NB4 (cell line): ENCODE data around the gene PVALB.

Experiments used
- DNase-seq: peaks from one replicate; pipeline ENCODE4 v3.0.0; 2010; ENCODE audit warnings: low read depth
- H3K4me3 ChIP-seq: one replicate; pipeline ENCODE4 v1.5.1; 2011; ENCODE audit warnings: mild to moderate bottlenecking, low read depth, low read length, moderate library complexity
- MYC ChIP-seq: IDR thresholded peaks from 2 replicates; pipeline ENCODE4 v1.6.1; 2011; ENCODE audit warnings: low read depth, low read length
- POLR2A ChIP-seq: IDR thresholded peaks from 2 replicates; pipeline ENCODE4 v1.6.1; 2011; ENCODE audit warnings: mild to moderate bottlenecking; ENCODE audit not compliant: insufficient read length; ENCODE audit errors: extremely low read depth
- TF ChIP-seq, protein P1 (sequence below): IDR thresholded peaks from 2 replicates; pipeline ENCODE4 v1.6.1; 2011; ENCODE audit warnings: low read depth, low read length
- TF ChIP-seq, protein P2 (sequence below): IDR thresholded peaks from one replicate; pipeline ENCODE4 v1.5.1; 2012; ENCODE audit warnings: low read depth, low read length

The PVALB gene

DNA sequence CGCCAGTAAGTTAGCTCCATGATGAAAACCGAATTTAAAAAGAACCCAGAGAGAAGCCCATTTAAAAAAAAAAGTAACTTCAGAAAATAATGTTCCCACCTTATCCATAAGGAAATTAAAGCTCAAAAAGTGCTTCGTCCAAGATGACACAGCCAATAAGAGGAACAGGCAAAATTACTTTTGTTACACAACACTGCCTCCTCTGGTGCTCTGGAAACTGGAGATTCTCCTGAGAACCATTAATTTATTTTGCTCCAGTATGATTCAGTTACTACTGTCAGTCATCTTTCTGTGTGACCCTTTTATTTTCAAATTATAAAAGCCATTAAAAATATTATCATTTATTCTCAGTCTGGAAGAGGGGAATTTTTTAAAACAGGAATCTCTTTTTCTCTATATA is 42.9 kb downstream of the PVALB start:
- no peak for TF ChIP-seq MYC
- TF ChIP-seq, protein P1, sequence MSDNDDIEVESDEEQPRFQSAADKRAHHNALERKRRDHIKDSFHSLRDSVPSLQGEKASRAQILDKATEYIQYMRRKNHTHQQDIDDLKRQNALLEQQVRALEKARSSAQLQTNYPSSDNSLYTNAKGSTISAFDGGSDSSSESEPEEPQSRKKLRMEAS = no peak
- TF ChIP-seq, protein P2, sequence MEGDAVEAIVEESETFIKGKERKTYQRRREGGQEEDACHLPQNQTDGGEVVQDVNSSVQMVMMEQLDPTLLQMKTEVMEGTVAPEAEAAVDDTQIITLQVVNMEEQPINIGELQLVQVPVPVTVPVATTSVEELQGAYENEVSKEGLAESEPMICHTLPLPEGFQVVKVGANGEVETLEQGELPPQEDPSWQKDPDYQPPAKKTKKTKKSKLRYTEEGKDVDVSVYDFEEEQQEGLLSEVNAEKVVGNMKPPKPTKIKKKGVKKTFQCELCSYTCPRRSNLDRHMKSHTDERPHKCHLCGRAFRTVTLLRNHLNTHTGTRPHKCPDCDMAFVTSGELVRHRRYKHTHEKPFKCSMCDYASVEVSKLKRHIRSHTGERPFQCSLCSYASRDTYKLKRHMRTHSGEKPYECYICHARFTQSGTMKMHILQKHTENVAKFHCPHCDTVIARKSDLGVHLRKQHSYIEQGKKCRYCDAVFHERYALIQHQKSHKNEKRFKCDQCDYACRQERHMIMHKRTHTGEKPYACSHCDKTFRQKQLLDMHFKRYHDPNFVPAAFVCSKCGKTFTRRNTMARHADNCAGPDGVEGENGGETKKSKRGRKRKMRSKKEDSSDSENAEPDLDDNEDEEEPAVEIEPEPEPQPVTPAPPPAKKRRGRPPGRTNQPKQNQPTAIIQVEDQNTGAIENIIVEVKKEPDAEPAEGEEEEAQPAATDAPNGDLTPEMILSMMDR = peak; percentile 33
- TF ChIP-seq POLR2A = no peak
- DNase-seq = peak; percentile 55
- H3K4me3 ChIP-seq = no peak overlapping the region

DNA sequence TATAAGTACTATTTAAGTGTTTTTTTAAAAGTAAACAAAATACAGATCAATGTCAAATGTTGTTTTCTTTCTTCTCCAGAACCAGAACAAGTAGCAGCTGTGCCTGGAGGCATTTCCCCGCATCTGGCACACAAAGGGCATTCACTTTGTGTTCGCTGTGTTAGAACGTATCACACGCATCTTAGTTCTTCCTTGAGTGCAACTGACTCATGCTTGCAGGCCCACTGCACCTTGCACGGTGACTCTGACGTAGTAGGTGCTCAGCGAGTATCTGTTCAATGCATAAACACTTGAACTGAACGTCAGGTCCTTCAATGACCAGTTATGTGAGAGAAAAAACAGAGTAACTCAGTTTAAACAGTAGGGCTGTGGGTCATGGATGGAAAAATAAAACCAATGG is 44.4 kb downstream of the PVALB start:
- DNase-seq = no peak
- TF ChIP-seq, protein P2 = no peak
- TF ChIP-seq MYC = no peak
- no peak for TF ChIP-seq POLR2A
- TF ChIP-seq, protein P1 = no peak
- H3K4me3 ChIP-seq = no peak overlapping the region

DNA sequence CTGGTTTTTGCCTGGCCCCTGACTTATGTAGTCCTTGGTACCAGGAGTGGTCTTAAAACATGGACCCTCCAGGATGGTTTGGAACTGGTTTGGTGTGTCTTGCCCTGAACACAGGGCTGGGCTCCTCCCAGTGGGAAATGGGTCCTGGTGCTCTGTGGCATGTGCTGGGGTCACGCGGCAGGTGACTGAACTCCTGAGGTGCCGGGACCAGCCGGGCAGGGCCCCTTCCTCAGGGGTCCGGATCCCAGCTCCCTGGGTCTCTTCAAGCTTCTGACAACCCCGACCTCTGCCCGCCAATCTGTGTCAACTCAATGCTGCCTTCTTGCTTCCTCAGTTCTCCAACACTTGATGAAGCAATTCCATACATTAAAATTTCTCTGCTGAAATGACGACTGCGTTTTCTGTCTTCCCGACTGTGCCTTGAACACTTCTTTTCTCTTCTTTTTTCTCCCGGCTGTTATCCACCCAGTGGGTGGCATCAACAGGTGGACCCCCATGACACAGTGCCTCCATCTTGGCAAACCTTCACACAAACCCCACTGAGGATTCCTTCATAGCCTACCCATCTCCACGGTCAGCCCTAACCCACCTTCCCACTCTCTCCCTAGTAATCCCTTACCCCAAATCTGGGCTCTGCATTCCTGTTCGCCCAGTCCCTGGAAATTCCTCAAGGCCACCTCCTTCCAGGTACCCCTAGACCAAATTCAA is 45.3 kb downstream of the PVALB start:
- TF ChIP-seq POLR2A = no peak
- TF ChIP-seq, protein P2 = no peak
- TF ChIP-seq, protein P1 = no peak
- TF ChIP-seq MYC = no peak
- DNase-seq = no peak
- H3K4me3 ChIP-seq = no peak overlapping the region

DNA sequence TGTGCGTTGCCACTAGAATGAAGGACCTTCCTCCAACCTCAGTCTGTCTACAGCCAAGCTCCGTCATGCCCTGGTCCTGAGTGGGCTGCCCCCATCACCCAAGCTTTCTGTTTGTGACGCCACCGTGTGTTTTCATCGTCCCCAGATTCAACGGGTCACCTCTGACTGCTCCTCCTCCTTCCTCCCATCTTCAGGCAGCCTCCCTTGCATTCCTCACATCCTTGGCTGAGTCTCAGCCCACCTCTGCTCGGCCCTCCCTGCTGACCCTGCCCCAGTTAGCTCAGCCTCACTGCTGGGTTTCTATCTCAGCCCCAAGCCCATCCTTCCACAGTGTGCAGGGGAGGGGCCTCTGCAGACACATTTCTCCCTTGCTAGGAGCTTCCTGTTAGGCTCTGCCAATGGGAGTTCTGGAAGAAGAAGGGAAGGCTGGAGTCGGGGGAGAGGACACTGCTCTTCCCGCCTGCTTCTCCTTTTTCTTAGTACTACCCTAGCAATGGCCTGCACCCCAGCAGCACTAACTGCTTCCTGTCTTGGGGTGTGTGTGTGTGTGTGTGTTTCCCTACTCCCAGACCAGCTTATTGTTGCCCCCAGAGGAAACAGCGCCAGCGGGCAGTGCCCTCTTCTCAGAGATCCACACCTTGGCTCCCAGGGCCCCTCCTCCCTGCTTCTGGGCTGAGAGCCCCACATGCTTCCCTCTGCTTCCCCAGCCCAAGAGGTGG is 46.2 kb downstream of the PVALB start:
- TF ChIP-seq, protein P2 = no peak
- TF ChIP-seq, protein P1 = no peak
- TF ChIP-seq POLR2A (no peak), MYC (no peak)
- DNase-seq = no peak
- H3K4me3 ChIP-seq = no peak overlapping the region

DNA sequence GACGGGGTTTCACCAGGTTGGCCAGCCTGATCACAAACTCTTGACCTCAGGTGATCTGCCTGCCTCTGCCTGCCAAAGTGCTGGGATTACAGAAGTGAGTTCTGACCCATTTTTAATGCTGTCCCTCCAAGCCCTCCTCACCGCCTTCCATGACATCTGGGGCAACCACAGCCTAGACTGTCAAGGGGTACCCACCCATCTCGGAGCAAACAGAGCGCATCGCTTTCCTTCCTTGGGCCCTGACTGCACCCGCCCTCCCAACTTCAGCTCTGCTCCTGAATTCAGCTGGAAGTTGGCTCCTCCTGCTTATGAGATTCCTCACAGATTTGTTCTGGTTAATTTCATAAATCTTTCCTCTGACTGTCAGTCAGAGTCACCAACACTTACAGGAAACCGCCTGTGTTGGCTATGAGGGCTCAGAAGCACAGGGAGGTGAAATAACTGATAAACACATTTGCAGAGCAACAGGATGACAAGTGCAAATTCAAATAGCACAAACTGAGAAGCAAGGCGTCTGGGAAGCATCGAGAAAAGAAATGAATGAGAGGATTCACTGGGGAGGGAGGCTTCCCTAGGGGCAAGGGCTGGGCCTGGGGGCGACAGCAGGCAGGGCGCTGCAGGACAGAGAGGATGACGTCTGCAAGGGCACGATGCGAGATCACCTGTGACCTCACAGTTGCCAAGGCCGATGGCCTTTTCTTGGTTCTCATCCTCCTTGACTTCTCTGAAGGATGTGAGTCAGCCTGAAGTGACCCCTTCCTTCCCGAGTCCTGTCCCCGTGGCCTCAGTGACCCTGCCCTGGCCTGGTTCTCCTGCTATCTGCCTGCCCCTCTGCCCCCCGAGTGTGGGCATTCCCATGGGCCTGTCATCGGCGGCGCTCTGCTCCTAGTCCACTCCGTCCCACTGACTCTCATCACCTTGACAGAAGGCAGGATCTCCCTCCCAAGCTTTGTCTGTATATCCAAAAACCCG is 47.0 kb downstream of the PVALB start:
- no peak overlapping the region for H3K4me3 ChIP-seq
- TF ChIP-seq, protein P1 = no peak
- no peak for TF ChIP-seq MYC
- TF ChIP-seq POLR2A = no peak
- TF ChIP-seq, protein P2 = no peak
- DNase-seq = no peak
